GM12874 (cell line): Measurements from ENCODE around the gene CBLIF.

ENCODE experiments used
- CTCF ChIP-seq: IDR thresholded peaks from 2 replicates; pipeline ENCODE4 v1.5.1; 2011; ENCODE audit warnings: low read depth, mild to moderate bottlenecking, control low read depth, low read length, moderate library complexity; ENCODE audit not compliant: insufficient read depth

Gene CBLIF

GRCh38 chr11:59815754-59816153, 29.5 kb downstream of the CBLIF start:
- no peak for TF ChIP-seq CTCF

- TF ChIP-seq CTCF = no peak
These were observed 31.3 kb downstream of the CBLIF start for GRCh38 chr11:59814021-59814420.

GRCh38 chr11:59813364-59813763, 31.9 kb downstream of the CBLIF start:
- TF ChIP-seq CTCF = no peak

- no peak for TF ChIP-seq CTCF
These were observed 33.1 kb downstream of the CBLIF start for GRCh38 chr11:59812220-59812619.

- no peak for TF ChIP-seq CTCF
These were observed 34.4 kb downstream of the CBLIF start for GRCh38 chr11:59810911-59811259.

- TF ChIP-seq CTCF = peak; percentile 50
These were observed 34.9 kb downstream of the CBLIF start, which contains the start of gene MRPL16 for GRCh38 chr11:59810189-59810910. TSS of gene MRPL16 (minus strand) at chr11:59810778. CDS start at chr11:59810658, 120 bp downstream.

GRCh38 chr11:59807047-59807610, 38.2 kb downstream of the CBLIF start:
- no peak for TF ChIP-seq CTCF
